WTC11 (cell line): ENCODE results near the gene SIGLEC12. TPM values are rescaled to one million over a fixed set of nuclear protein-coding genes. Genes with fewer than 3 reads are reported as not detected.

Experiments used
- ATAC-seq: fragments of 200-7000 bp; cut with Tn5 transposase; 2 replicates; pipeline ENCODE4 v1.10.0; 2021; ENCODE audit warnings: mild to moderate bottlenecking, moderate library complexity
- CTCF ChIA-PET: fragments of 300-600 bp; sonication (Branson Sonifier 250); formaldehyde crosslinking; loops from one replicate; lab custom pipeline; 2021; ENCODE audit warnings: antibody characterized with exemption; lab: Charles Lee
- POLR2A ChIA-PET: fragments of 350-600 bp; sonication (Branson Sonifier 250); formaldehyde crosslinking; loops from one replicate; lab custom pipeline; 2021; ENCODE audit warnings: antibody characterized with exemption; lab: Charles Lee
- DNase-seq: peaks from one replicate; pipeline ENCODE4 v3.0.0; 2021; ENCODE audit warnings: low spot score
- H3K27ac Mint-ChIP-seq: 2 replicates; pipeline ENCODE4 v1.8.0; 2021; ENCODE audit warnings: mixed read lengths
- H3K27me3 Mint-ChIP-seq: 2 replicates; pipeline ENCODE4 v1.8.0; 2021; ENCODE audit warnings: low read depth, mild to moderate bottlenecking, moderate library complexity, mixed read lengths
- H3K36me3 Mint-ChIP-seq: 2 replicates; pipeline ENCODE4 v1.8.0; 2021; ENCODE audit warnings: mixed read lengths
- H3K4me1 Mint-ChIP-seq: 2 replicates; pipeline ENCODE4 v1.8.0; 2022; ENCODE audit warnings: mixed read lengths
- H3K4me3 Mint-ChIP-seq: 2 replicates; pipeline ENCODE4 v1.8.0; 2021; ENCODE audit warnings: mild to moderate bottlenecking, moderate library complexity, mixed read lengths
- H3K9me3 Mint-ChIP-seq: 2 replicates; pipeline ENCODE4 v1.8.0; 2021; ENCODE audit warnings: mixed read lengths
- ATF2 ChIP-seq: sonication (generic); formaldehyde crosslinking; IDR thresholded peaks from 2 replicates; pipeline ENCODE4 v1.8.1; 2022; ENCODE audit warnings: low read depth, missing genetic modification reagents, borderline replicate concordance
- CDX4 ChIP-seq: fragments of 250-450 bp; sonication (Bioruptor Pico); IDR thresholded peaks from 2 replicates; pipeline ENCODE4 v1.9.0; 2021; ENCODE audit warnings: moderate library complexity, mild to moderate bottlenecking, inconsistent platforms, borderline replicate concordance
- CREB1 ChIP-seq: sonication (generic); formaldehyde crosslinking; IDR thresholded peaks from 2 replicates; pipeline ENCODE4 v1.8.0; 2023; ENCODE audit warnings: mild to moderate bottlenecking, missing genetic modification reagents
- CTCF ChIP-seq: fragments of 200-600 bp; IDR thresholded peaks from 2 replicates; pipeline ENCODE4 v1.8.0; 2022; ENCODE audit warnings: antibody characterized with exemption
- ELF4 ChIP-seq: sonication (generic); formaldehyde crosslinking; IDR thresholded peaks from 2 replicates; pipeline ENCODE4 v1.8.1; 2022; ENCODE audit warnings: low read depth, mild to moderate bottlenecking, moderate library complexity, missing genetic modification reagents
- ERG ChIP-seq: fragments of 250-450 bp; sonication (Bioruptor Pico); IDR thresholded peaks from 2 replicates; pipeline ENCODE4 v1.8.0; 2021; ENCODE audit warnings: mild to moderate bottlenecking
- FOXJ3 ChIP-seq: sonication (generic); formaldehyde crosslinking; IDR thresholded peaks from 2 replicates; pipeline ENCODE4 v1.9.0; 2021; ENCODE audit warnings: missing genetic modification reagents, mild to moderate bottlenecking, borderline replicate concordance
- FOXP4 ChIP-seq: sonication (generic); formaldehyde crosslinking; IDR thresholded peaks from 2 replicates; pipeline ENCODE4 v1.8.0; 2022; ENCODE audit warnings: mild to moderate bottlenecking, missing genetic modification reagents
- IRF1 ChIP-seq: sonication (generic); formaldehyde crosslinking; IDR thresholded peaks from 2 replicates; pipeline ENCODE4 v1.8.0; 2023; ENCODE audit warnings: missing genetic modification reagents
- KAT7 ChIP-seq: sonication (generic); formaldehyde crosslinking; IDR thresholded peaks from 2 replicates; pipeline ENCODE4 v1.8.1; 2023; ENCODE audit warnings: missing genetic modification reagents, mild to moderate bottlenecking, borderline replicate concordance
- MAX ChIP-seq: sonication (generic); formaldehyde crosslinking; IDR thresholded peaks from 2 replicates; pipeline ENCODE4 v1.8.0; 2022; ENCODE audit warnings: mild to moderate bottlenecking, missing genetic modification reagents
- PREB ChIP-seq: sonication (generic); formaldehyde crosslinking; IDR thresholded peaks from 2 replicates; pipeline ENCODE4 v1.8.1; 2022; ENCODE audit warnings: mild to moderate bottlenecking, missing genetic modification reagents, moderate library complexity, borderline replicate concordance
- PRRX2 ChIP-seq: fragments of 250-450 bp; sonication (Bioruptor Pico); IDR thresholded peaks from 2 replicates; pipeline ENCODE4 v1.8.0; 2021; ENCODE audit warnings: mild to moderate bottlenecking
- RORB ChIP-seq: fragments of 250-450 bp; sonication (Bioruptor Pico); IDR thresholded peaks from 2 replicates; pipeline ENCODE4 v1.9.0; 2021; ENCODE audit warnings: mild to moderate bottlenecking
- STAT6 ChIP-seq: sonication (generic); formaldehyde crosslinking; conservative IDR thresholded peaks from 2 replicates; pipeline ENCODE4 v1.8.1; 2023; ENCODE audit warnings: mild to moderate bottlenecking, low read depth, missing genetic modification reagents, moderate library complexity
- ZBTB21 ChIP-seq: sonication (generic); formaldehyde crosslinking; IDR thresholded peaks from 2 replicates; pipeline ENCODE4 v1.8.1; 2023; ENCODE audit warnings: mild to moderate bottlenecking, missing genetic modification reagents, borderline replicate concordance
- ZNF121 ChIP-seq: sonication (generic); formaldehyde crosslinking; IDR thresholded peaks from 2 replicates; pipeline ENCODE4 v1.8.0; 2023; ENCODE audit warnings: missing genetic modification reagents
- ZNF263 ChIP-seq: sonication (generic); formaldehyde crosslinking; IDR thresholded peaks from 2 replicates; pipeline ENCODE4 v1.8.1; 2022; ENCODE audit warnings: low read depth, mild to moderate bottlenecking, moderate library complexity, missing genetic modification reagents
- ZNF416 ChIP-seq: fragments of 250-450 bp; sonication (Bioruptor Pico); IDR thresholded peaks from 2 replicates; pipeline ENCODE4 v1.9.0; 2021; ENCODE audit warnings: mild to moderate bottlenecking, inconsistent platforms
- ZNF423 ChIP-seq: fragments of 250-450 bp; sonication (Bioruptor Pico); IDR thresholded peaks from 2 replicates; pipeline ENCODE4 v2.1.2; 2022; ENCODE audit warnings: mild to moderate bottlenecking, moderate library complexity
- total RNA-seq: library from RNA; stranded (reverse); gene quantifications from 3 replicates; pipeline ENCODE4 v1.2.3, GENCODE V29; 2021

SIGLEC12 gene
- total RNA-seq, 1 experiment from 2014 or later, result not detected

- CTCF ChIA-PET, result interaction anchor here (0.6 to 7.5 kb wide), 5 partner anchors 32 to 192 kb away, joined by 3 to 65 read pairs (median 6); no protein-coding TSS in a partner anchor
- no peak for TF ChIP-seq IRF1 (CRISPR knock-in tag)
- no peak for TF ChIP-seq RORB (CRISPR knock-in tag)
- no peak for TF ChIP-seq FOXJ3 (CRISPR knock-in tag)
- Mint-ChIP-seq H3K36me3 (no peaks in the 10 kb centered on the region), H3K9me3 (no peaks in the 10 kb centered on the region), H3K27me3 (peaks cover 56% of the 10 kb centered on the region), H3K4me1 (no peaks in the 10 kb centered on the region), H3K27ac (no peak overlapping the region), H3K4me3 (no peak overlapping the region)
- ATAC-seq (no peak), DNase-seq (no peak)
- POLR2A ChIA-PET, result no interaction called here
These were observed 32.4 kb downstream of the SIGLEC12 start for GRCh38 chr19:51469162-51469561.

GRCh38 chr19:51468545-51468920 is 33.1 kb downstream of the SIGLEC12 start:
- DNase-seq (no peak), ATAC-seq (no peak)
- ChIA-PET POLR2A (no interaction called here), CTCF (interaction anchor here (0.7 to 7.5 kb wide), 6 partner anchors 46 to 193 kb away, joined by 3 to 65 read pairs (median 6); no protein-coding TSS in a partner anchor)
- H3K4me3 Mint-ChIP-seq, result no peak overlapping the region
- H3K36me3 Mint-ChIP-seq, result no peaks in the 10 kb centered on the region
- H3K27me3 Mint-ChIP-seq, result peaks cover 60% of the 10 kb centered on the region
- no peaks in the 10 kb centered on the region for H3K9me3 Mint-ChIP-seq
- no peaks in the 10 kb centered on the region for H3K4me1 Mint-ChIP-seq
- no peak overlapping the region for H3K27ac Mint-ChIP-seq
- TF ChIP-seq PRRX2 (CRISPR knock-in tag), result no peak
- TF ChIP-seq RORB (CRISPR knock-in tag), result no peak
- no peak for TF ChIP-seq MAX (CRISPR knock-in tag)
- TF ChIP-seq FOXP4 (CRISPR knock-in tag), result no peak
- no peak for TF ChIP-seq ATF2
- TF ChIP-seq KAT7, result no peak
- TF ChIP-seq PREB (CRISPR knock-in tag), result no peak
- TF ChIP-seq ZNF263 (CRISPR knock-in tag), result no peak
- TF ChIP-seq CDX4 (CRISPR knock-in tag), result no peak
- no peak for TF ChIP-seq ZBTB21 (CRISPR knock-in tag)
- no peak for TF ChIP-seq STAT6 (CRISPR knock-in tag)
- TF ChIP-seq CTCF, result no peak
- no peak for TF ChIP-seq ZNF423 (CRISPR knock-in tag)
- TF ChIP-seq ZNF416, result no peak
- no peak for TF ChIP-seq CREB1 (CRISPR knock-in tag)
- no peak for TF ChIP-seq ELF4 (CRISPR knock-in tag)
- no peak for TF ChIP-seq ERG
- TF ChIP-seq ZNF121 (CRISPR knock-in tag), result no peak
